ENCODE results near the gene SRMS. TPM values are rescaled to one million over a fixed set of nuclear protein-coding genes. Genes with fewer than 3 reads are reported as not detected.
"Not testable (repeated sequence)": the region's sequence is repeated elsewhere in the genome, so short reads cannot be mapped to it uniquely, and the experiment has no call there.

Gene SRMS
- total RNA-seq, 2 donors from 2014 or later: not detected

DNA sequence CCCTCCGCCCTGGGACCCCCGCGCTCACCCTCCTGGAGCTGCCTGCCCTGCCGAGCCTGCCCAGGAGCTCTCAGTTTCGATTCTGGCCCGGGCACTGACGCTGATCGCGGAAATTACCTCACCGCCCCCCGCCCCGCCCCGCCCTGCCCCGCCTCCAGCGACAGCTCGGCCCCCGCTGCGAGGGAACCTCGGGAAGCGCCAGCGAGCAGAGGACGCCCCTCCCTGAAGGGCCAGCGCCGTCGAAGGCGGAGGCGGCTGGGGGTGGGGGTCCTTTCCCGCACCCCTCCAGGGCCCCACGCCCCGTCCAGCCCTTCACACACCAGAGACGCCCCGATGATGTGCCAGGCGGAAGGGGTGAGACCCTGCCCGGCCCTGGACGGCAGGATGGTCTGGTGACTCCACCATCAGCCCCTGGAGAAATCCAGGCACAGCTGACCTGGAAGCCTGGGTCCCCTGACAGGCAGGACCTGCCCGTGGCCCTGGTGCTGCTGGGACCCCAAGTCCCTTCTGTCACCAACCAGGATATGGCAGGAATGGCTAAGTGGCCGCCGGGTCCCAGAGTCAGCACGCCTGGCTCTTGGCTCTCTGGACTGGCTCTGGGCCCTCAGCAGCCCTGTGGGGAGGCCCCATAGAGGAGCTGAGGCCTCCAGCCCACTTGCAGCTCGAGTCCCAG, 26.7 kb upstream of the SRMS start, which contains the start of gene HELZ2:
Gene HELZ2 (minus strand): TSS at position 84 of the 673 bp plus-strand sequence. CDS start 1,854 bp downstream, outside the sequence.
- no peaks in the 10 kb centered on the region for H3K9me3 ChIP-seq (ENCODE audit: control insufficient read depth, low read length, poor library complexity, severe bottlenecking)
- H3K27me3 Mint-ChIP-seq: peaks cover 4% of the 10 kb centered on the region
- H3K4me3 Mint-ChIP-seq: peak within 1 kb of the TSS; percentile 87
- peaks cover 2% of the 10 kb centered on the region for H3K4me1 Mint-ChIP-seq
- no peak within 1 kb of the TSS for H3K27ac Mint-ChIP-seq
- peak; percentile 54 to 66 (median 60) for DNase-seq
- H3K36me3 Mint-ChIP-seq (ENCODE audit: low read depth): no peaks in the 10 kb centered on the region
- peak; percentile 93 for ATAC-seq

DNA sequence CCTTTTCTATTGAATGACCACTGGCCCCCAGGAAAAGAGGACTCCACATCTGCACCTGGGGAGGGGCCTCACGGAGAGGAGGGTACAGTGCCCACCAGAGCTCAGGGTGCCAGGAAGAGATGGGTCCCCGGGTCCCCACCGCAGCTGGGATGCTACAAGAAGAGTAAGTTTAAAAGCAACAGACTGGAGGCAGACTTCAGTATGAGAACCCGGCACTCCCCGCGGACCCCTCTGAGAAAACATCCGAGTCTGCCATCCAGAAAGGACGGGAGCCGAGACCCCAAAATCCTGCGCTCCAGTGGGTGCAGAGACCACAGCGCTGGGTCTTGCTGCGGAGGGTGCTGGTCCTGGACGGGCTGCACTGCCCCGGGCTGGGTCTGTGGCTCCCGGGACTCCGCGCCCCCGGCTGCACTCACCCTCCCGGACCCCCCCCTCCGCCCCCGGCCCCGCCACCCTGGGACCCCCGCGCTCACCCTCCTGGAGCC, 26.1 kb upstream of the SRMS start:
- Mint-ChIP-seq H3K4me3 (peak overlapping the region; percentile 87), H3K27me3 (peaks cover 4% of the 10 kb centered on the region), H3K27ac (no peak overlapping the region), H3K4me1 (peaks cover 5% of the 10 kb centered on the region), H3K36me3 (ENCODE audit: low read depth) (no peaks in the 10 kb centered on the region)
- no peak for DNase-seq
- ATAC-seq: peak; percentile 26
- no peaks in the 10 kb centered on the region for H3K9me3 ChIP-seq (ENCODE audit: control insufficient read depth, low read length, poor library complexity, severe bottlenecking)

DNA sequence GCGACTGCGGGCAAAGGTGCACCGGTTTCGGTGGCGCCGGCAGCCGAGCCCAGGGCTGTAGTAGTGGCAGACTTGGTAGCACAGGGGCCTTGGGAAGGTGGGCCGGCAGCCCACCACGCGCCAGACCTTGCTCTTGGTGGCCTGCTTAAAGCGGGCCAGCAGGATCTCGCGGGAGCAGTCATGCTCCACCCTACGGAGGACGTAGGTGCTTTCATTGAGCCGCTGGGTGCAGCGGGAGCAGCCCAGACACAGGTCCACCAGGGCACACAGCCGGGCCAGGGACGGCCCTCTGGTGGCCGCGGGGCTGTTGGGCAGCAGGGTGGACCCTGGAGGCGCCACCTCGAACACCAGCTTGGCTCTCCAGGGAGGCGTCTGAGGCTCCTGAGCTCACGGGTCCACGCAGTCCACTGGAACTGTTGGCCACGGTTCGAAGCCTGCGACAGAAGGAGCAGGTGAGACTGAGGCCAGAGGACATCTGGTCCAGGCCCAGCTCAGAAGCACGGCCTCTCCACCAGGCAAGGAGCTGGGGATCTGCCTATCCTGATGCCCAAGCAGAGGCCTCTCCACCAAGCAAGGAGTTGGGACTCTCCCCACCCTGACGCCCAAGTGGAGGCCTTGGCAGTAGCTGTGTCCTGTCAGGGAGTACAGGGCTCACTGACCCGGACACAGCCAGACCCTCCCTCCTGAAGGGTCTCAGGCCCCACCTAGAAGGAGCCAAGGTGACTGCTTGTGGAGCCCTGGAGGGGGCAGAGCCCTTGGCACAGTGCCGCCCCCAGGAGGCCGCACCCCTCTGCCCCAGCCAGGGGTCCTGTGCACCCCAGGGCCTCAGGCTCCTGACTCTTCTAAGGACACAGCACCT, 25.5 kb upstream of the SRMS start:
- Mint-ChIP-seq H3K27me3 (peaks cover 4% of the 10 kb centered on the region), H3K27ac (no peak overlapping the region), H3K4me3 (peak overlapping the region; percentile 87), H3K4me1 (peaks cover 6% of the 10 kb centered on the region), H3K36me3 (ENCODE audit: low read depth) (no peaks in the 10 kb centered on the region)
- no peak for ATAC-seq
- DNase-seq: peak in 1 of 3 donors; percentile 10
- no peaks in the 10 kb centered on the region for H3K9me3 ChIP-seq (ENCODE audit: control insufficient read depth, low read length, poor library complexity, severe bottlenecking)

DNA sequence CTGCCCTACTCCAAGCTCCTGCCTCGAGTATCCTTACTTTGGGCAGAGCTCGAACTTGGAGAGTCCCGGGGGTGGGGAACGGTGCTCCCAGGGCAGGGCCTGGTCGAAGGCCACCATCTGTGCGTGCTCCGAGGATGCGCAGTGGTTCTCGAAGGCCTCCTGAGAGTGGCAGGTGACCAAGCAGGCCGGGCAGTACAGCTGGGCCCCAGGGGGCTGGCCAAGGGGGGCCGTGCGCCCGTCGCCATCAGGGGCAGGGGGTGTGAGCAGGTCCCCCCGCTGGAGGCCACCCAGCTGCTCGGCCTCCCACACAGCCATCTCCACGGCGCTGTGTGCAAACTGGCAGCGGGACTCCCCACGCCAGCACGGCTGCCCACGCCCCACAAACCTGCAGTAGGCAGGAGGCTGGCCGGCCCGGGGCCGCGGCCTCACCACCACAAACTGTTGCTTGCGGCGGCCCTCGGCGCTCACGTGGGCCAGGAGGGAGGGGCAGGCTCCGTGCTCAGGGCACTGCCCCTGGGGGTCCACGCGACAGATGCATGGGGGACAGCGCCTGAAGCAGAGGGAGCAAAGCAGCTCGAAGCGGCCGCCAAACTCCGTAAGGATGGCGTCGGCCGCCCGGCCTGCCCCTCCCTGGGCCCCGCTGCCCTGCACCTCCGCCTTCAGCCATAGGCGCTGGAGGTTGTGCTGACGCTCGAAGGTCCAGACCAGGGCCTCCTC, 24.7 kb upstream of the SRMS start:
- no peak for ATAC-seq
- no peak overlapping the region for H3K27ac Mint-ChIP-seq
- no peaks in the 10 kb centered on the region for H3K36me3 Mint-ChIP-seq (ENCODE audit: low read depth)
- peaks cover 4% of the 10 kb centered on the region for H3K27me3 Mint-ChIP-seq
- H3K4me3 Mint-ChIP-seq: no peak overlapping the region
- DNase-seq: peak in 1 of 3 donors; percentile 6
- no peaks in the 10 kb centered on the region for H3K9me3 ChIP-seq (ENCODE audit: control insufficient read depth, low read length, poor library complexity, severe bottlenecking)
- H3K4me1 Mint-ChIP-seq: peaks cover 11% of the 10 kb centered on the region

DNA sequence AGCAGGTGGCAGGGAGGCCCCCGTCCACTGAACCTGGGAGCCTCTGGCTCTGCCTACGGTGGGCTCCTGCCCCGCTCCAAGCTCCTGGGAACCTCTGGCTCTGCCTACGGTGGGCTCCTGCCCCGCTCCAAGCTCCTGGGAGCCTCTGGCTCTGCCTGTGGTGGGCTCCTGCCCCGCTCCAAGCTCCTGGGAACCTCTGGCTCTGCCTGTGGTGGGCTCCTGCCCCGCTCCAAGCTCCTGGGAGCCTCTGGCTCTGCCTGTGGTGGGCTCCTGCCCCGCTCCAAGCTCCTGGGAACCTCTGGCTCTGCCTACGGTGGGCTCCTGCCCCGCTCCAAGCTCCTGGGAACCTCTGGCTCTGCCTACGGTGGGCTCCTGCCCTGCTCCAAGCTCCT, 23.5 kb upstream of the SRMS start:
- not testable (repeated sequence) for H3K4me3 Mint-ChIP-seq; ATAC-seq; H3K36me3 Mint-ChIP-seq (ENCODE audit: low read depth); H3K9me3 ChIP-seq (ENCODE audit: control insufficient read depth, low read length, poor library complexity, severe bottlenecking); H3K27me3 Mint-ChIP-seq; H3K27ac Mint-ChIP-seq; DNase-seq
- H3K4me1 Mint-ChIP-seq: peaks cover 15% of the 10 kb centered on the region

DNA sequence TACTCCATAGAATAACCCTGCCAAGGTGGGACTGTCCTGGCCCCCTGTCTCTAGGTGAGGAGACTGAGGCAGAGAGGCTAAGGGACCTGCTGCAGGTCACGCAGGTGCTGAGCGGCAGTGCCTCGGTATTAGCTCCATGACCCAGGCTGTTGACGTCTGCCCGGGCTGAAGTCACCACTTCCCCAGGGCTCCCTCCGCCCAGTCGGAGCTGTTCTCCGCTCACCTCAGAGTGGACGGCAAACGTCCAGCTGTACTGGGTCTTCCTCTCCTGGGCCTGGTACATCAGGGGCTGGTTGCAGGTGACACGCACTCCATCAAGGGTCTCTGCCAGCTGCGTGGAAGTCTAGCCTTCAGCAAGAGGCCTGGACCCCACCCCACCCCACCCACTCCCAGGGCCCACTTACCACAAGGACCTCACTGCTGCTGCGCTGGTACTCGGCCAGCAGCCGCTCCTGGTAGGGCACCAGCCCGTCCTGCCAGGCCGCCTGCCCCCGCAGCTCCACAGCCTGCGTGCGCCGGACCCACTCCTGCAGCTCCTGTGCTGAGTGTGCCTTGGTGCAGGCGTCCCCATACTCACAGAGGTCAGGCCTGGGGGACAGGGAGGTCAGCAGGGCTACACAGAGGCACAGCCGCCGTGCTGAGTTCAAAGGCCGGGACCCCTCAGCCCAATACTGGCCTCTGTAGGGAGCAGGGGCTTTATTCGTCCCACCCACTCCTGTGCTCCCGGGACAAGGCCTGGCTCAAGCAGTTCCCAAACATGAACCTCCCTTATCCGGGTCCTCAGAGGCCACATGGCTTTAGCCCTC, 22.9 kb upstream of the SRMS start:
- H3K27ac Mint-ChIP-seq: no peak overlapping the region
- ATAC-seq (no peak), DNase-seq (no peak)
- no peaks in the 10 kb centered on the region for H3K36me3 Mint-ChIP-seq (ENCODE audit: low read depth)
- no peaks in the 10 kb centered on the region for H3K9me3 ChIP-seq (ENCODE audit: control insufficient read depth, low read length, poor library complexity, severe bottlenecking)
- H3K4me1 Mint-ChIP-seq: peaks cover 15% of the 10 kb centered on the region
- H3K27me3 Mint-ChIP-seq: no peaks in the 10 kb centered on the region
- H3K4me3 Mint-ChIP-seq: peak overlapping the region; percentile 50

DNA sequence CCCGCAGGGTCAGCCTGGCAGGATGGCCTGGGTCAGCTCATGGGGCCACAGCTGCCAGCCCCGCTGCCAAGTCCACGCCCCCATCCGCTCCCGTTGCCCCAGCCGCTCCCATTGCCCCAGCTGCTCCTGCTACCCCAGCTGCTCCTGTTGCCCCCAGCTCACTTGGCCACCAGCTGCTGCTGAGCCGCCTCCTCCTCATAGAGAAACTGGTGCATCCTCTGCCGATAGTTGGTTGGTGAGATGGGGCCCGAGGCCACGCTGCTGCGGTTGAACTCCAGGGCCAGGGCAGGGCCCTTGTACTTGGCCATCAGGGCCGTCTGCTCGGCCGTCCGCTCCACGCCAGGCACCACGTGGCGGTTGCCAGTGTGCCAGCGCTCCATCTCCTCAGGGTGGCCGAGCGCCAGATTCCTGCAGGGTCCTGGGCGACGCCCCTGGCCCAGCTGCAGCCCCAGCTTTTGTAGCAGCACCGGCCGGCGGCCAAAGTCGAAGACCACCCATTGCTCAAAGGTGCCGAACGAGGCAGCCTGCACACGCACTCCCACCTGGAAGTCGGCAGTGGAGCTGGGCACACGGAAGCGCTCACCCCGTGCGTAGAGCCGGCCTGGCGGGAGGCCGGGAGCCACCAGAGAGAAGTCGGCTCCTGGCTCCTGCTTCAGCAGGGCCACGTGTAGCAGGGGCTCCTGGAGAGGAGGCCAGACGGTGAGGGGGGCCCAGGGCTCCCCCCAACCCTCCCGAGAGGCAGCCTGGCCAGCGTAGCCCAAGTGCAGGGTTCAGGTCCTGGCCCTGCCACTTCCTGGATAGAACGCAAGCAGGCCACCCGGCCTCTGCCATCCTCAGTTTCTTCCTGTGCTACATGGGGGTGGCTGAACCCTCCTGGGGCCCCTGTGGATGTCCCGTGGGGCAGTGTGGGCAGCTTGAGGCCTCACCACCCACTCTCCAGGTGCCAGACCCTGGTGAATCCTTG, 21.7 kb upstream of the SRMS start:
- no peaks in the 10 kb centered on the region for H3K9me3 ChIP-seq (ENCODE audit: control insufficient read depth, low read length, poor library complexity, severe bottlenecking)
- H3K27me3 Mint-ChIP-seq: no peaks in the 10 kb centered on the region
- H3K27ac Mint-ChIP-seq: no peak overlapping the region
- H3K4me3 Mint-ChIP-seq: peak overlapping the region; percentile 89
- ATAC-seq (no peak), DNase-seq (no peak)
- no peaks in the 10 kb centered on the region for H3K36me3 Mint-ChIP-seq (ENCODE audit: low read depth)
- H3K4me1 Mint-ChIP-seq: peaks cover 15% of the 10 kb centered on the region

DNA sequence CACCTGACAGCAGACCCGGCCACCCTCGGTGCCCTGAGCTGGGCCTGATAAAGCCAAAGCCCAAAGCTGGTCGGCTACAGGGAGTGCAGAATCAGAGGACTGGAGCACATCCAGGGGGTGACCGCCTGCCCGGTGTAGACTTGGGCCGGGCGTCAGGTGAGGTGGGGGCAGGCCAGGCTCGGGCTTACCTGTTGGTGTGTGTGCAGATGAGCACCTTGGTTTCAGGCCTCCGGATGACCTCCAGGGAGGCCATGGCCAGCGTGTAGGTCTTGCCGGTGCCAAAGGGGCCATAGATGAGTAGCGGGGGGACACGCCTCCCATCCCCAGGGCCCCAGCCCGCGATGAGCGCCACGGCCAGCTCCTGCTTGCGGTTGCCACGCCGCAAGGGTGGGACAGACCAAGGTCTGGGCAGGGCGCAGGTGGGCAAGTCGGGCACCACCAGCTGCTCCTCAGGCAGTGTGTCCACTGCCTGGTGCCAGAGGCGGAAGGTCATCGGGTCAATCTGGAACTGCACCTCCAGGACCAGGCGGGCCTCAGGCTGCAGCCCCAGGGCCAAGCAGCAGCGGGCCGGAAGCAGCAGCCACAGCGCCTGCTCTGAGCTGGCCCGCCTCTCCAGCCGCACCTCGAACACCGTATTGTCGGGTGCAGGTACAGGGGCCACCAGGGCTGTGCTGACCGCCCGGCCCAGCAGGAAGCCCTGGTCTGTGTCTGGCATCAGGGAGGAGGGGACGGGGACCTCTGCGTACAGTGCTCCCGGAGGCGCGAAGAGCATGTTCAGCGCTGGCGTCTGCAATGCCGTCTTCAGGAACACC, 20.8 kb upstream of the SRMS start:
- ATAC-seq (no peak), DNase-seq (no peak)
- H3K27ac Mint-ChIP-seq: no peak overlapping the region
- H3K27me3 Mint-ChIP-seq: no peaks in the 10 kb centered on the region
- H3K4me1 Mint-ChIP-seq: peaks cover 15% of the 10 kb centered on the region
- H3K9me3 ChIP-seq (ENCODE audit: control insufficient read depth, low read length, poor library complexity, severe bottlenecking): no peaks in the 10 kb centered on the region
- H3K36me3 Mint-ChIP-seq (ENCODE audit: low read depth): no peaks in the 10 kb centered on the region
- H3K4me3 Mint-ChIP-seq: peak overlapping the region; percentile 89

DNA sequence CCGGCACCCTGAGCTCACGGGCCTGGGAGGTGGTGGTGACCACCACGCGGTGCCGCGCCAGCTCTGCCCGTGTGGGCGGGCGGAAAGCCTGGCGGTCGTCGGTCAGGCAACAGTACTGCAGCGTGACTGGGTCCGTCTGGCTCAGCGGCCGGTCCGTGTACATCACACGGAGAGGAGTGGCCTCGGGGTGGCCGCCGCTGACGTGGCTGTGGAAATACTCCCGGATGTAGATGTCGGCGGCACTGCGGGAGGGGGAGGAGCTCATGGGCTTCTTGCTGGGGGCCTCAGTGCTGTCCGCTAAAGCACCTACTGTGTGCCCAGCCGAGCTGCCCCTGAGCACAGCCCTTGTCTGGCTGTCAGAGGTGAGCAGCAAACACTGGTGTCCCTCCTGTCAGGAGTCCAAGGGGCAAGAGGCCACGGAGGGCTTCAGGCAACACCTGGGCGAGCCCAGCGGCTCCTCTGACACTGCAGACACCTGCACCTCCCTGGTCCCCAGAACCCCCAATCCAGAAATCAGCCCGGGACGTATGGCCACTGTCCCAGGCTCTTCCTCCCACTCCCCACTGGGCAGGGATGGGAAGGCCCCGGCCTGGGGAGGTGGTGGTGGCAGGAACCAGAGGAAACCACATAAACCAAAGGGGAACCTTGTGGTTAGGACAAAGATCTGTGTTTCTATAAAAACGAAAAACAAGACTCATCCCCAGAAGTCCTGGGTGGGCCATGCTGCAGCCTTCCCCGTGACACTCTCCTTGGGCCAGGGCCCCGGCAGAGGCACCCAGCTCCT, 20.0 kb upstream of the SRMS start:
- ATAC-seq (peak; percentile 72), DNase-seq (peak in 2 of 3 donors; percentile 23 to 28)
- Mint-ChIP-seq H3K4me3 (peak overlapping the region; percentile 89), H3K36me3 (ENCODE audit: low read depth) (no peaks in the 10 kb centered on the region), H3K27ac (no peak overlapping the region), H3K4me1 (peaks cover 15% of the 10 kb centered on the region), H3K27me3 (no peaks in the 10 kb centered on the region)
- no peaks in the 10 kb centered on the region for H3K9me3 ChIP-seq (ENCODE audit: control insufficient read depth, low read length, poor library complexity, severe bottlenecking)

DNA sequence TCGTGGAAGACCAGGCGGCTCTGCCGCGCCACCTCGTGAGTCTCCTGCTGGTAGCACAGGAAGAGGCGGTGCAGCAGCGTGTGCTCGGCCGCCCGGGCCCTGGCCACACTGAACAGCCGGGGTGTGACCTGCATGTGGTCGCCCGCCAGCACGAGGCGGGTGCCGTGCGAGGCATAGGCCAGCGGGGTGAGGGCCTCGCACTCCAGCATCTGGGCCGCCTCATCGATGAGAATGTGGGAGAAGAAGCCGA, 19.5 kb upstream of the SRMS start:
- peak; percentile 12 for ATAC-seq

More for the DNA sequence above, 19.5 kb upstream of the SRMS start:
- Mint-ChIP-seq H3K36me3 (ENCODE audit: low read depth) (no peaks in the 10 kb centered on the region), H3K27me3 (no peaks in the 10 kb centered on the region), H3K4me3 (peak overlapping the region; percentile 89), H3K27ac (no peak overlapping the region), H3K4me1 (peaks cover 15% of the 10 kb centered on the region)
- H3K9me3 ChIP-seq (ENCODE audit: control insufficient read depth, low read length, poor library complexity, severe bottlenecking): no peaks in the 10 kb centered on the region
- DNase-seq: no peak

Measured in T-helper 17 cell (primary cell).